ENCODE data around the gene IP6K2. TPM values are rescaled to one million over a fixed set of nuclear protein-coding genes. Genes with fewer than 3 reads are reported as not detected.

The IP6K2 gene
- polyA plus RNA-seq, 6 donors from 2014 or later: 53.6 to 96.9 (median 68.7) TPM

- Mint-ChIP-seq H3K27ac (no peak overlapping the region), H3K36me3 (no peaks in the 10 kb centered on the region), H3K27me3 (peaks cover 0 to 17% (median 5%) of the 10 kb centered on the region in 3 donors), H3K4me1 (peaks cover 0 to 10% (median 0%) of the 10 kb centered on the region in 3 donors), H3K4me3 (no peak overlapping the region), H3K9me3 (no peaks in the 10 kb centered on the region)
- ATAC-seq (ENCODE audit: low read depth in 2 of 2): no peak
- DNase-seq: no peak
Observed at GRCh38 chr3:48648188-48648850, 68.7 kb downstream of the IP6K2 start.

- Mint-ChIP-seq H3K36me3 (no peaks in the 10 kb centered on the region), H3K27me3 (peaks cover 0 to 18% (median 5%) of the 10 kb centered on the region in 3 donors), H3K27ac (no peak overlapping the region), H3K9me3 (no peaks in the 10 kb centered on the region), H3K4me1 (peaks cover 0 to 10% (median 0%) of the 10 kb centered on the region in 3 donors), H3K4me3 (no peak overlapping the region)
- no peak for ATAC-seq (ENCODE audit: low read depth in 2 of 2)
- DNase-seq: no peak
Observed at GRCh38 chr3:48647714-48648113, 69.3 kb downstream of the IP6K2 start.

GRCh38 chr3:48644898-48645760 lies 71.9 kb downstream of the IP6K2 start:
- Mint-ChIP-seq H3K4me3 (no peak overlapping the region), H3K4me1 (peaks cover 0 to 10% (median 0%) of the 10 kb centered on the region in 3 donors), H3K9me3 (no peaks in the 10 kb centered on the region), H3K36me3 (no peaks in the 10 kb centered on the region), H3K27ac (no peak overlapping the region), H3K27me3 (peaks cover 0 to 18% (median 14%) of the 10 kb centered on the region in 3 donors)
- ATAC-seq (ENCODE audit: low read depth in 2 of 2) (no peak), DNase-seq (no peak)

GRCh38 chr3:48642605-48643004 lies 74.4 kb downstream of the IP6K2 start:
- Mint-ChIP-seq H3K36me3 (no peaks in the 10 kb centered on the region), H3K4me3 (no peak overlapping the region), H3K9me3 (no peaks in the 10 kb centered on the region), H3K4me1 (peaks cover 0 to 13% (median 4%) of the 10 kb centered on the region in 3 donors), H3K27ac (peak overlapping the region in 1 of 6 donors; percentile 44), H3K27me3 (peaks cover 0 to 32% (median 29%) of the 10 kb centered on the region in 3 donors)
- no peak for ATAC-seq (ENCODE audit: low read depth in 2 of 2)
- no peak for DNase-seq

- H3K4me3 Mint-ChIP-seq: no peak overlapping the region
- no peaks in the 10 kb centered on the region for H3K9me3 Mint-ChIP-seq
- ATAC-seq (ENCODE audit: low read depth in 2 of 2) (no peak), DNase-seq (no peak)
- H3K36me3 Mint-ChIP-seq: no peaks in the 10 kb centered on the region
- peaks cover 4 to 10% (median 5%) of the 10 kb centered on the region in 3 donors for H3K4me1 Mint-ChIP-seq
- peaks cover 0 to 32% (median 29%) of the 10 kb centered on the region in 3 donors for H3K27me3 Mint-ChIP-seq
- no peak overlapping the region for H3K27ac Mint-ChIP-seq
Observed at GRCh38 chr3:48641396-48641795, 75.6 kb downstream of the IP6K2 start.

- Mint-ChIP-seq H3K9me3 (no peaks in the 10 kb centered on the region), H3K27ac (peak overlapping the region in 1 of 6 donors; percentile 20), H3K4me1 (peaks cover 12 to 14% (median 14%) of the 10 kb centered on the region in 3 donors), H3K4me3 (no peak overlapping the region), H3K27me3 (peaks cover 0 to 32% (median 29%) of the 10 kb centered on the region in 3 donors), H3K36me3 (no peaks in the 10 kb centered on the region)
- DNase-seq (no peak), ATAC-seq (ENCODE audit: low read depth in 2 of 2) (no peak)
Observed at GRCh38 chr3:48639944-48640606, 76.9 kb downstream of the IP6K2 start.

Other genes with a start within 250 kb of the IP6K2 start
- gene SHISA5, start 213.0 kb downstream of the IP6K2 start, polyA plus RNA-seq (ENCODE audit: low read depth in 6 of 6): 100 to 1,000 TPM; 393 to 571 (median 442) TPM
- gene PFKFB4, start 160.4 kb downstream of the IP6K2 start, polyA plus RNA-seq (ENCODE audit: low read depth in 6 of 6): 1 to 10 TPM in 1 of 6 donors, under 1 TPM in 4, not detected in 1; 0.60 to 1.7 (median 0.73) TPM
- not detected for gene UCN2, start 153.4 kb downstream of the IP6K2 start, polyA plus RNA-seq (ENCODE audit: low read depth in 6 of 6)
- gene COL7A1, start 121.9 kb downstream of the IP6K2 start, polyA plus RNA-seq (ENCODE audit: low read depth in 6 of 6): not detected
- gene UQCRC1, start 107.6 kb downstream of the IP6K2 start, polyA plus RNA-seq (ENCODE audit: low read depth in 6 of 6): 100 to 1,000 TPM; 152 to 385 (median 155) TPM
- gene TMEM89, start 95.5 kb downstream of the IP6K2 start, polyA plus RNA-seq (ENCODE audit: low read depth in 6 of 6): not detected
- gene SLC26A6, start 81.8 kb downstream of the IP6K2 start, polyA plus RNA-seq (ENCODE audit: low read depth in 6 of 6): 1 to 10 TPM in 2 of 6 donors, under 1 TPM in 3, not detected in 1; 0.25 to 1.7 (median 0.97) TPM
- under 1 TPM in 1 of 6 donors, not detected in 5; 0.28 TPM for gene CELSR3, start 54.3 kb downstream of the IP6K2 start, polyA plus RNA-seq (ENCODE audit: low read depth in 6 of 6)
- 10 to 100 TPM in 1 of 6 donors, 1 to 10 TPM in 5; 3.3 to 11.2 (median 4.9) TPM for gene NCKIPSD, start 31.3 kb downstream of the IP6K2 start, polyA plus RNA-seq (ENCODE audit: low read depth in 6 of 6)
- gene PRKAR2A, start 130.7 kb upstream of the IP6K2 start, polyA plus RNA-seq (ENCODE audit: low read depth in 6 of 6): 10 to 100 TPM in 1 of 6 donors, 1 to 10 TPM in 5; 6.8 to 11.3 (median 9.2) TPM
- gene SLC25A20, start 181.7 kb upstream of the IP6K2 start, polyA plus RNA-seq (ENCODE audit: low read depth in 6 of 6): 10 to 100 TPM in 4 of 6 donors, 1 to 10 TPM in 2; 7.0 to 37.1 (median 11.6) TPM
- gene ARIH2, start 201.6 kb upstream of the IP6K2 start, polyA plus RNA-seq (ENCODE audit: low read depth in 6 of 6): 100 to 1,000 TPM; 109 to 192 (median 122) TPM

All from naive B cell (primary cell).